ENCODE data around the gene FER1L5.

FER1L5 gene

GRCh38 chr2:96694816-96695455, 52.4 kb downstream of the FER1L5 start:
- DNase-seq (ENCODE audit: low read depth in 2 of 3, low spot score in 2 of 3), result no peak

GRCh38 chr2:96695602-96696001, 53.0 kb downstream of the FER1L5 start:
- no peak for DNase-seq (ENCODE audit: low read depth in 2 of 3, low spot score in 2 of 3)

DNA sequence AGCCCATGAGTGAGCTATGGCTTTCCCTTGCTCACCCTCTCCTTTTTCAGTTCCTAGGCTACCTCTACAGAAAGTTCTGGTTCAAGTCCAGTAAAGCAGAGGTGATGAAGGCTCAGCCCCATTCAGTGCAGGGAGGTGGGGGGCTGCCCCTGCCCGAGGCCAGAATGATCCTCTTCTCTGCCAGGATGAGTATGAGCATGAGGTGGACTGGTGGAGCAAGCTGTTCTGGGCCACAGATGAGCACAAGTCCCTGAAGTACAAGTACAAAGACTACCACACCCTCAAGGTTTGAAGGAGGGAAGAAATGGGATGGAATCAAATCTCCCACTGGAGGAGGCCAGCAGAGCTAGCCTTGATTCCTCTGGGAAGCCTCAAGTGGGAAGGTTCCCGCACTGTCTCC, 54.9 kb downstream of the FER1L5 start:
- DNase-seq (ENCODE audit: low read depth in 2 of 3, low spot score in 2 of 3), result no peak

GRCh38 chr2:96698221-96698861, 55.8 kb downstream of the FER1L5 start:
- DNase-seq (ENCODE audit: low read depth in 2 of 3, low spot score in 2 of 3), result no peak

DNA sequence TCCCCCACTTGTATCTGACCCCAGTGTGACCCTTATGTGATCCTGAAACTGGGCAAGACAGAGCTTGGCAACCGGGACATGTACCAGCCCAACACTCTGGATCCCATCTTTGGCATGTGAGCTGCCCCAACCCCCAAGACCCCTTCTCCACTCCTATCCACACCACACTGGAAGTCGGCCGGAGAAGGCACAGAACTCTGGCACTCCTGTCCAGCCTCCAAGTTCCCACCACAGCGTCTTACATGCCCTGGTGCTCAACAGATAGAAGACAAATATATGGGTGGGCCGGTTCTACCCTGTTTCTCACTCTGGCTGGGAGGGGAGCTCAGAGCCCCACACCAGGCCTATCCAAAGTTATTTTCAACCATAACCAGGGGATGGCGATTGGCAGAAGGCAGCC, 56.5 kb downstream of the FER1L5 start:
- DNase-seq (ENCODE audit: low read depth in 2 of 3, low spot score in 2 of 3), result no peak

DNA sequence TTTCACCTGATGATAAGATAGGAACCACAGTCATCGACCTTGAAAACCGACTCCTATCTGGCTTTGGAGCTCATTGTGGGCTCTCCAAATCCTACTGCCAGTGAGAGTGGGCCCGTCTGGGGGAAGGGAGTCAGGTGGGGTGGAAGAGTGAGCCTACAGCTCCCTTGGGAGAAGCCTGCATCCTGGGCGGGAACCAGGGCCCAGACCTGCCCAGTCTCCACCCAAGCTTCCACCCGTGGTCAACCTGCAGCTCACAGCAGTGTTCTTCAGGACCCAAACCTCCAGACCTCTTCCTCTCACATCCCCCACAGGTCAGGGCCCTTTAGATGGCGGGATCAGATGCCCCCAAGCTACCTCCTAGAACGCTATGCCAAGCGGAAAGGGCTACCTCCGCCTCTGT, 57.1 kb downstream of the FER1L5 start:
- DNase-seq (ENCODE audit: low read depth in 2 of 3, low spot score in 2 of 3), result no peak

DNA sequence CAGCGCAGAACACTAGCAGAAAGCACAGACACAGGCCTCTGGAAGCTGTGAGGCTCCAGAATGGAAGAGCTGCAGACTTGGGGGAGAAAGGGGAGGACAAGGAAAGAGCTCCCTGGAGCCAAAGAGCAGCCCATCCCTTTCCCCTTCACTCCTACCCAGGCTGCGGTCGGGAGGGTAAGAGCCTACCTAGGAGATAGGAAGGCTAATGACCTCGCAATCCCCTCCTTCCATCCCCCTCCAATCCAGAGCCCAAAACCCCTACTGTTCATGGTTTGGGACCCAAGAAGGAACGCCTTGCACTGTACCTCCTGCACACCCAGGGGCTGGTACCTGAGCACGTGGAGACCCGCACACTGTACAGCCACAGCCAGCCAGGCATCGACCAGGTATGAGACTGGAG, 57.5 kb downstream of the FER1L5 start:
- no peak for DNase-seq (ENCODE audit: low read depth in 2 of 3, low spot score in 2 of 3)

- DNase-seq (ENCODE audit: low read depth in 2 of 3, low spot score in 2 of 3), result no peak
Observed at GRCh38 chr2:96701636-96702035, 59.1 kb downstream of the FER1L5 start.

- no peak for DNase-seq (ENCODE audit: low read depth in 2 of 3, low spot score in 2 of 3)
Observed at GRCh38 chr2:96702098-96702785, 59.7 kb downstream of the FER1L5 start.

DNA sequence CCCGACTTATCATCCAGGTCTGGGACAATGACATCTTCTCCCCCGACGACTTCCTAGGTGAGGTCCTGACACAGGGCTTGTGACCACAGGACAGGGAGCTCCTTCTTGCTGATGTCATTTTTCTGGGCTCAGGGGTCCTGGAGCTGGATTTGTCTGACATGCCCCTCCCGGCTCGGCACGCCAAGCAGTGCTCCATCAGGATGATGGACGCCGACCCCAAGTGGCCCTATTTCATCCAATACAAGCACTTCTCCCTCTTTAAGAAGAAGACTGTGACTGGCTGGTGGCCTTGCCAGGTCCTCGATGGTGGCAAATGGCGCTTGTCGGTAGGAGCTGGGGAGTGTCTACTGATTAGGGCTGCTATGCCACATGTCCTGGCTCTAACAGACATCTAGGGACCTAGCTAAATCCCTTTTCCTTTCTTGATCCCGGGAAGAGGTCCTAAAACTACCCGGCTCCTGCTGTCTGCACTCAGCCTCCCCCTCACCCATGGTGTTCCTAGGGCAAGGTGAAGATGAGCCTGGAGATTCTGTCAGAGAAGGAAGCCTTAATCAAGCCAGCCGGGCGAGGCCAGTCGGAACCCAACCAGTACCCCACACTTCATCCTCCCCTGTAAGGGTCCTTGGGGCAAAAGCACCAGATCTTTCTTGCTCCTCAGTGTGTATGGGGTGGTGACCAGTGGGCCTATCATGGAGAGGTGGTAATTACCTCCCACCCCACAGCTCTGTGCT, 60.6 kb downstream of the FER1L5 start:
- DNase-seq (ENCODE audit: low read depth in 2 of 3, low spot score in 2 of 3), result no peak

GRCh38 chr2:96710985-96711384, 68.4 kb downstream of the FER1L5 start:
- DNase-seq (ENCODE audit: low read depth in 2 of 3, low spot score in 2 of 3), result no peak

- no peak for DNase-seq (ENCODE audit: low read depth in 2 of 3, low spot score in 2 of 3)
Observed at GRCh38 chr2:96715658-96716057, 73.1 kb downstream of the FER1L5 start.

DNA sequence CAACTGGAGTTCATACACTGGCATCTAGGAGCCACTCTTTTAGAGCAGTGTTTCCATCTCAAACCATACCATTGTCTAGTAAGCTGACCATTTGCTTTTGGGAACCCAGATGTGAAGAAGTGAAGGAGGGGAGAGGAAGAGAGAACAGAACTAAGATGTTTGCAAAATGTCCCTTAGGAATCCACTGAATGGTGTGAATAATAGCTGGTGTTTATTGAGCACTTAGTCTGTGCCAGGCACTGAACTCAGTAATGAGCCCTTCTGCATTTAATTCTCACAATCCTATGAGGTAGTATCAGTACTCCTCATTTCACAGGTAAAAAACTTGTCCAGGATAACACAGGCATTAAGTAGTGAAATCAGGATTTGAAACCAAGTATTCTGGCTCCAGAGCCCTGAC, 73.8 kb downstream of the FER1L5 start:
- DNase-seq (ENCODE audit: low read depth in 2 of 3, low spot score in 2 of 3), result no peak

DNA sequence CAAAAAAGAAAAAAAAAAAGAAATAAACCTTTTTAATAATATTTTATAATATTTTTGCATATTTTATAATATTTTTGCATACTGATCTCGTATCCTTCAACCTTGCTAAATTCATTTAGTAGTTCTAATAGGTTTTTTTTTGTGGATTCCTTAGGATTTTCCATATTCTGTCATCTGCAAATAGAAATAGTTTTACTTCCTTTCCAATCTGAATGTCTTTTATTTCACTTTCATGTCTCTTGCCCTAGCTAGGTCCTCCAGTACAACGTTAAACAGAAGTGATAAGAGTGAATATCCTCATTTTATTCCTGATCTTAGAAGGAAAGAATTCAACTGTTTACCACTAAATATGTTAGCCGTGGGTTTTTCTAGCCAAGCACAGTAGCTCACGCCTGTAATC, 83.6 kb downstream of the FER1L5 start:
- DNase-seq (ENCODE audit: low read depth in 2 of 3, low spot score in 2 of 3), result no peak

DNA sequence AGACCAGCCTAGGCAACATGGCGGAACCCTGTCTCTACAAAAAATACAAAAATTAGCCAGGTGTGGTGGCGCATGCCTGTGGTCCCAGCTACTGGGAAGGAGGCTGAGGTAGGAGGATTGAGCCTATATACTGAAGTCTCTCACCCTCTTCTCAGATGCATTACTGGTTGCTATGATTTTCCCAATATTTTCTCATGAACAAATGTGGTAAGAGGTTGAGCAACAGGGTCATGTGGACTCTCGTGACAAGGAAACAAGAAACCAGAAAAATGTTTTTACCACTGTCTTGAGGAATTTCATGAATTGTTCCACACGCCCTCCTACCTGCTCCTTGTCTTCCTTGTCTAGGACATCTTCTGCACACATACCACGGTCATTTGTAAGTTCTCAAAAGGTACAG, 84.9 kb downstream of the FER1L5 start:
- DNase-seq (ENCODE audit: low read depth in 2 of 3, low spot score in 2 of 3), result no peak

DNA sequence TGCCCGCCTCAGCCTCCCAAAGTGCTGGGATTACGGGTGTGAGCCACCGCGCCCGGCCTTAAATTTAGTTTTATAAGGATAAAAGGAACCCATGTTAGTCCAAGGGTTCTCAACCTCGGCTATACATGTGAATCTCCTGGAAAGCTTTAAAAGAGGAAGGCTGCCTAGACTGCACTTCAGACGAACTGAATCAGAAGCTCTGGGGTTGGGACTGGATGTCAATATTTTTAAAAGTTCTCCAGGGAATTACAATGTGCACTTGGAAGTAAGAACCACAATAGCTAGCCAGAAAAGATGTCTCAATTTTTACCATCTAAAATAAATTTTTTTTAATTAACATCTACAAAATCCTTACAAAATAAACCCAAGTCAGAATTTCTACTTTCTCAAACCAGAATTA, 87.2 kb downstream of the FER1L5 start:
- DNase-seq (ENCODE audit: low read depth in 2 of 3, low spot score in 2 of 3), result no peak

DNA sequence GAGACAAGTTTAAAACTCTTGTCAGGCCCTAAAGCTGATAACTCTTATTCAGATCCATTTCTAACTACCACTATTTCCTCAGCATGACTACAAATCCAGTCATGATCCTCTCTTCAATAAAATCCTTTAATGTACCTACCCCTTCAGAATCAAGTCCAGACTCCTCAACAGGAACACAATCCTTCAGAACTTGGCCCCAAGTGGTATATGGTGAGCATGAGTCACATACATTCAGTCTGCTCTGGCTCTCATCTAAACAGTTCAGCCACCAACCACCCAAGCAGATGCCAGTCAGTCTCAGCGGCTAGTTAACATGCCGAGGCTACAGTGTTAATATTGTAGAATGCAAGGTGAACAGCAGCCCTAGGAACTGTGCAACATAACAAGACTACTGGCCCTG, 87.6 kb downstream of the FER1L5 start:
- DNase-seq (ENCODE audit: low read depth in 2 of 3, low spot score in 2 of 3), result no peak

GRCh38 chr2:96733931-96734330, 91.4 kb downstream of the FER1L5 start:
- no peak for DNase-seq (ENCODE audit: low read depth in 2 of 3, low spot score in 2 of 3)

DNA sequence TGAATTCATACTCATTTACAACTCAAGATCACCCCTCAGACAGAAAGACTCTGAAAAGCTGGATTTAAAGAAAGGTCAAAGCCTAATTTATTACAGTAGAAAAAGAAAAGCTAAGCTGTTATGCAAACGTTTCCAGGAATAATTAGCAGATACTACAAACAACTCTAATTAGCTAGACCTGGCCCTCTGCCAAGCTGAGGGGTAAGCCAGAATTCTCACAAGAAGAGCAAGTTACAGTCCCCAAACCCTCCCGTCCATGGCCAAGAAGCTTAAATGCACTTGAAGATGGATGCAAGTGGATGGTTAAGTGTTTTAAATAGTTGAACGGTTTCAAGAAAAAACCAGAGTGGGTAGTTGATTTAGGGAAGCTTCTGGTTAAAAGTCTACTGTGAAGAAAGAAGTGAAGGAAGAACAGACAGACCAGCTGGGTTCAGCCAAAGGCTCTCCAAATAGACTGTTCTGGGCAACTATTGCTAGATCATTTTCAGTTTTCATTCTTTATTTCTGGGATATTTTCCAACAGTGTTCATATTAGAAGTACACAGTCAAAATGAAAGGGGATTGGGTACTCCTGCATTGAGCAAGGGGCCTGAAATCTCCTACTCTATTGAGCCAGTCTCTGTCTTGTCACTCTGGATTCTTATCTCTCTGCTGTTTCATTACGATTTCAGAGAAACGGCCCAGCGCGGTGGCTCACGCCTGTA, 92.5 kb downstream of the FER1L5 start:
- no peak for DNase-seq (ENCODE audit: low read depth in 2 of 3, low spot score in 2 of 3)

- DNase-seq (ENCODE audit: low read depth in 2 of 3, low spot score in 2 of 3), result no peak
Observed at GRCh38 chr2:96737251-96737650, 94.7 kb downstream of the FER1L5 start.

- no peak for DNase-seq (ENCODE audit: low read depth in 2 of 3, low spot score in 2 of 3)
Observed at GRCh38 chr2:96737831-96738230, 95.3 kb downstream of the FER1L5 start.

All from activated CD8-positive, alpha-beta memory T cell treated with anti-CD3 and anti-CD28 coated beads for 48 hours (primary cell).